ENCODE measurements around the gene CKS2.

GRCh38 chr9:89278551-89278950 is 32.4 kb upstream of the CKS2 start:
- TF ChIP-seq CTCF (IDR thresholded peaks at IDR 0.05) (no peak), POLR2A (IDR thresholded peaks at IDR 0.05) (no peak)

Data from uterus (tissue), 2 donors.